HCT116 (cell line): ENCODE results near the gene PAM16. TPM values are rescaled to one million over a fixed set of nuclear protein-coding genes. Genes with fewer than 3 reads are reported as not detected.

Experiments used
- ATAC-seq: fragments of 200-7000 bp; cut with Tn5 transposase; 2 replicates; pipeline ENCODE4 v1.9.1; 2020; ENCODE audit warnings: mild to moderate bottlenecking, moderate library complexity
- BruUV-seq: library from RNA; stranded (reverse); fragments of 400-500 nt; replicated peaks from 2 replicates; lab custom pipeline; 2021; lab: Mats Ljungman, UMichigan
- CTCF ChIA-PET: fragments of 300-600 bp; sonication (Branson Sonifier 250); formaldehyde crosslinking; loops from one replicate; lab custom pipeline; 2021; ENCODE audit warnings: antibody characterized with exemption; lab: Charles Lee
- POLR2A ChIA-PET: fragments of 300-600, 350-600 bp; sonication (Branson Sonifier 250); formaldehyde crosslinking; loops from one replicate; lab custom pipeline; 2021; ENCODE audit warnings: antibody characterized with exemption; lab: Charles Lee
- RAD21 ChIA-PET, 2 experiments: fragments of 300-600 bp; sonication (Branson Sonifier 250); formaldehyde crosslinking; loops; one replicate each; lab custom pipeline; 2023; ENCODE audit warnings: low total read pairs in 2 of 2; ENCODE audit not compliant: uncharacterized antibody in 2 of 2, unreplicated experiment in 2 of 2, low non-redundant PET in 1 of 2; lab: Charles Lee
- DNase-seq: peaks from one replicate; pipeline ENCODE4 v3.0.0-alpha.2; 2010; ENCODE audit warnings: low read depth, low spot score
- H2AFZ ChIP-seq: fragments of 200-600 bp; shearing (Covaris generic), sonication (generic); 2 replicates; pipeline ENCODE4 v1.6.1; 2017; ENCODE audit warnings: low read depth, mixed run types, mixed read lengths, antibody characterized with exemption, low read length; ENCODE audit not compliant: poor library complexity, severe bottlenecking
- H3K27ac ChIP-seq: 2 replicates; pipeline ENCODE4 v1.5.1; 2012; ENCODE audit warnings: low read depth, low read length
- H3K27me3 ChIP-seq: fragments of 200-600 bp; sonication (generic); 2 replicates; pipeline ENCODE4 v1.6.1; 2016; ENCODE audit warnings: mixed run types, low read length, mixed read lengths; ENCODE audit not compliant: insufficient read depth
- H3K36me3 ChIP-seq, 2 experiments: fragments of 200-500 bp in 1 of 2; fragments of 200-600 bp in 1 of 2; sonication (Bioruptor generic) in 1 of 2; sonication (generic) in 1 of 2; 2 replicates each; pipeline versions ENCODE4 v1.5.1 to v1.6.1; 2014 to 2016; ENCODE audit warnings: low read length in 2 of 2, inconsistent platforms in 1 of 2, mixed read lengths in 1 of 2, mixed run types in 1 of 2; ENCODE audit not compliant: insufficient read depth in 2 of 2, control insufficient read depth in 1 of 2
- H3K4me1 ChIP-seq, 2 experiments: fragments of 200-600 bp in 1 of 2; sonication (generic) in 1 of 2; 2 replicates each; pipeline versions ENCODE4 v1.5.1 to v1.6.1; 2012 to 2017; ENCODE audit warnings: low read length in 2 of 2, inconsistent platforms in 1 of 2, mild to moderate bottlenecking in 1 of 2, mixed read lengths in 1 of 2, mixed run types in 1 of 2, moderate library complexity in 1 of 2; ENCODE audit not compliant: insufficient read depth in 2 of 2, control insufficient read depth in 1 of 2
- H3K4me2 ChIP-seq: fragments of 200-600 bp; sonication (generic); 2 replicates; pipeline ENCODE4 v1.6.1; 2017; ENCODE audit warnings: mixed run types, low read length, mixed read lengths
- H3K4me3 ChIP-seq, 2 experiments: fragments of 200-600 bp in 1 of 2; sonication (generic) in 1 of 2; replicated peaks in 1 of 2; 2 replicates each; pipeline ENCODE4 v1.5.1; 2011 to 2016; ENCODE audit warnings: low read length in 2 of 2, control low read depth in 1 of 2, low read depth in 1 of 2, mild to moderate bottlenecking in 1 of 2, mixed read lengths in 1 of 2, mixed run types in 1 of 2
- H3K79me2 ChIP-seq: fragments of 200-600 bp; sonication (generic); 2 replicates; pipeline ENCODE4 v1.6.1; 2017; ENCODE audit warnings: mild to moderate bottlenecking, mixed run types, low read length, moderate library complexity, mixed read lengths; ENCODE audit not compliant: insufficient read depth
- H3K9ac ChIP-seq: fragments of 200-600 bp; sonication (generic); 2 replicates; pipeline ENCODE4 v1.6.1; 2016; ENCODE audit warnings: low read length, mixed read lengths
- H3K9me2 ChIP-seq: fragments of 200-600 bp; sonication (generic), shearing (Covaris generic); 2 replicates; pipeline ENCODE4 v1.6.1; 2017; ENCODE audit warnings: mixed run types, mild to moderate bottlenecking, moderate library complexity; ENCODE audit not compliant: insufficient read depth
- H3K9me3 ChIP-seq, 2 experiments: fragments of 200-500 bp in 1 of 2; fragments of 200-600 bp in 1 of 2; sonication (Bioruptor generic) in 1 of 2; sonication (generic) in 1 of 2; 2 replicates each; pipeline ENCODE4 v1.6.1; 2014 to 2017; ENCODE audit warnings: low read length in 2 of 2, mixed read lengths in 2 of 2, inconsistent platforms in 1 of 2, low read depth in 1 of 2, mild to moderate bottlenecking in 1 of 2, mixed run types in 1 of 2, moderate library complexity in 1 of 2; ENCODE audit not compliant: control insufficient read depth in 1 of 2, insufficient read depth in 1 of 2
- H4K20me1 ChIP-seq: fragments of 200-600 bp; sonication (generic), shearing (Covaris generic); 2 replicates; pipeline ENCODE4 v1.6.1; 2017; ENCODE audit warnings: mixed run types, mild to moderate bottlenecking, moderate library complexity; ENCODE audit not compliant: insufficient read depth
- CBX3 ChIP-seq: IDR thresholded peaks from 2 replicates; pipeline ENCODE4 v1.6.1; 2012; ENCODE audit warnings: low read depth
- CEBPB ChIP-seq: IDR thresholded peaks from 2 replicates; pipeline ENCODE4 v1.6.1; 2012; ENCODE audit warnings: low read depth
- EGR1 ChIP-seq: IDR thresholded peaks from 2 replicates; pipeline ENCODE4 v1.6.1; 2012; ENCODE audit warnings: low read depth
- ELF1 ChIP-seq: IDR thresholded peaks from 2 replicates; pipeline ENCODE4 v1.6.1; 2012; ENCODE audit warnings: low read depth, borderline replicate concordance
- EZH2 ChIP-seq: fragments of 200-600 bp; sonication (generic); IDR thresholded peaks from 2 replicates; pipeline ENCODE4 v1.6.1; 2017; ENCODE audit warnings: antibody characterized with exemption, mixed run types
- JUND ChIP-seq: IDR thresholded peaks from 2 replicates; pipeline ENCODE4 v1.6.1; 2012
- POLR2A ChIP-seq: IDR thresholded peaks from 2 replicates; pipeline ENCODE4 v1.7.0; 2011; ENCODE audit warnings: borderline replicate concordance; ENCODE audit not compliant: insufficient read depth, insufficient read length; ENCODE audit errors: extremely low read depth
- RAD21 ChIP-seq: IDR thresholded peaks from 2 replicates; pipeline ENCODE4 v1.6.1; 2012; ENCODE audit warnings: low read depth, mild to moderate bottlenecking
- SP1 ChIP-seq: IDR thresholded peaks from 2 replicates; pipeline ENCODE4 v1.6.1; 2012; ENCODE audit warnings: low read depth
- SRF ChIP-seq: IDR thresholded peaks from 2 replicates; pipeline ENCODE4 v1.6.1; 2012; ENCODE audit warnings: low read depth
- TCF7L2 ChIP-seq: IDR thresholded peaks from 2 replicates; pipeline ENCODE4 v1.7.0; 2011; ENCODE audit warnings: borderline replicate concordance, inconsistent platforms; ENCODE audit not compliant: insufficient read depth, insufficient read length; ENCODE audit errors: extremely low read depth
- YY1 ChIP-seq: IDR thresholded peaks from 2 replicates; pipeline ENCODE4 v1.6.1; 2011; ENCODE audit warnings: low read length, low read depth, moderate library complexity, mild to moderate bottlenecking; ENCODE audit not compliant: insufficient replicate concordance; ENCODE audit errors: extremely low read depth
- ZFX ChIP-seq: fragments of 450-650 bp; IDR thresholded peaks from 2 replicates; pipeline ENCODE4 v1.6.1; 2017
- ZNF274 ChIP-seq: fragments of 200-500 bp; sonication (Bioruptor generic); IDR thresholded peaks from 2 replicates; pipeline ENCODE4 v1.6.1; 2014; ENCODE audit warnings: mild to moderate bottlenecking, low read depth, low read length, inconsistent platforms
- intact Hi-C: fragments of 100-400 bp; cut with micrococcal nuclease; formaldehyde crosslinking; loops from 2 replicates; pipeline ENCODE4 v1.10.0; 2022
- total RNA-seq: library from RNA; stranded (reverse); gene quantifications from one replicate; pipeline ENCODE4 v1.2.1, GENCODE V29; 2021; ENCODE audit not compliant: unreplicated experiment
- TF ChIP-seq, protein P1 (sequence below): IDR thresholded peaks from 2 replicates; pipeline ENCODE4 v1.6.1; 2012
- TF ChIP-seq, protein P2 (sequence below): IDR thresholded peaks from 2 replicates; pipeline ENCODE4 v1.6.1; 2011; ENCODE audit warnings: mild to moderate bottlenecking, low read length, moderate library complexity; ENCODE audit not compliant: insufficient replicate concordance; ENCODE audit errors: extremely low read depth
- TF ChIP-seq, protein P3 (sequence below): IDR thresholded peaks from 2 replicates; pipeline ENCODE4 v1.6.1; 2012; ENCODE audit warnings: low read depth

The PAM16 gene
- total RNA-seq, 1 experiment from 2014 or later, result 102 TPM

DNA sequence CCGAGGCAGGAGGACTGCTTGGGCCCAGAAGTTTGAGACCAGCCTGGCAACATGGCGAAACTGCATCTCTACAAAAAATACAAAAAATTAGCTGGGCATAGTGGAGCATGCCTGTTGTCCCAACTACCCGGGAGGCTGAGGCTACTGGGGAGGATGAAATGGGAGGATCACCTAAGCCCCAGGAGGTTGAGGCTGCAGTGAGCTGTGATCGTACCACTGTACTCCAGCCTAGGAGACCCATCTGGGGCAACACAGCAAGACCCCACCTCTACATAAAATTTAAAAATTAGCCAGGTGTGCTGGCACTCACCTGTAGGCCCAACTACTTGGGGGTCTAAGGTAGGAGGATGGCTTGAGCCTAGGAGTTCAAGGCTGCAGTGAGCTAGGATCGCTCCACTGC is 1.8 kb downstream of the PAM16 start:
- intact Hi-C loops, result no loop called here
- no peak for ATAC-seq
- no peak for TF ChIP-seq SP1
- TF ChIP-seq CBX3, result no peak
- no peak for TF ChIP-seq ELF1
- TF ChIP-seq SRF, result no peak
- no peak for TF ChIP-seq CEBPB
- TF ChIP-seq, protein P1, sequence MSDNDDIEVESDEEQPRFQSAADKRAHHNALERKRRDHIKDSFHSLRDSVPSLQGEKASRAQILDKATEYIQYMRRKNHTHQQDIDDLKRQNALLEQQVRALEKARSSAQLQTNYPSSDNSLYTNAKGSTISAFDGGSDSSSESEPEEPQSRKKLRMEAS, result no peak
- no peak for TF ChIP-seq RAD21
- TF ChIP-seq YY1, result no peak
- TF ChIP-seq POLR2A, result no peak
- TF ChIP-seq, protein P2, sequence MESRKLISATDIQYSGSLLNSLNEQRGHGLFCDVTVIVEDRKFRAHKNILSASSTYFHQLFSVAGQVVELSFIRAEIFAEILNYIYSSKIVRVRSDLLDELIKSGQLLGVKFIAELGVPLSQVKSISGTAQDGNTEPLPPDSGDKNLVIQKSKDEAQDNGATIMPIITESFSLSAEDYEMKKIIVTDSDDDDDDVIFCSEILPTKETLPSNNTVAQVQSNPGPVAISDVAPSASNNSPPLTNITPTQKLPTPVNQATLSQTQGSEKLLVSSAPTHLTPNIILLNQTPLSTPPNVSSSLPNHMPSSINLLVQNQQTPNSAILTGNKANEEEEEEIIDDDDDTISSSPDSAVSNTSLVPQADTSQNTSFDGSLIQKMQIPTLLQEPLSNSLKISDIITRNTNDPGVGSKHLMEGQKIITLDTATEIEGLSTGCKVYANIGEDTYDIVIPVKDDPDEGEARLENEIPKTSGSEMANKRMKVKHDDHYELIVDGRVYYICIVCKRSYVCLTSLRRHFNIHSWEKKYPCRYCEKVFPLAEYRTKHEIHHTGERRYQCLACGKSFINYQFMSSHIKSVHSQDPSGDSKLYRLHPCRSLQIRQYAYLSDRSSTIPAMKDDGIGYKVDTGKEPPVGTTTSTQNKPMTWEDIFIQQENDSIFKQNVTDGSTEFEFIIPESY, result no peak
- no peak for TF ChIP-seq ZNF274
- no peak for TF ChIP-seq ZFX
- no peak for TF ChIP-seq JUND
- TF ChIP-seq TCF7L2, result no peak
- TF ChIP-seq EZH2, result no peak
- no peak for TF ChIP-seq EGR1
- TF ChIP-seq, protein P3, sequence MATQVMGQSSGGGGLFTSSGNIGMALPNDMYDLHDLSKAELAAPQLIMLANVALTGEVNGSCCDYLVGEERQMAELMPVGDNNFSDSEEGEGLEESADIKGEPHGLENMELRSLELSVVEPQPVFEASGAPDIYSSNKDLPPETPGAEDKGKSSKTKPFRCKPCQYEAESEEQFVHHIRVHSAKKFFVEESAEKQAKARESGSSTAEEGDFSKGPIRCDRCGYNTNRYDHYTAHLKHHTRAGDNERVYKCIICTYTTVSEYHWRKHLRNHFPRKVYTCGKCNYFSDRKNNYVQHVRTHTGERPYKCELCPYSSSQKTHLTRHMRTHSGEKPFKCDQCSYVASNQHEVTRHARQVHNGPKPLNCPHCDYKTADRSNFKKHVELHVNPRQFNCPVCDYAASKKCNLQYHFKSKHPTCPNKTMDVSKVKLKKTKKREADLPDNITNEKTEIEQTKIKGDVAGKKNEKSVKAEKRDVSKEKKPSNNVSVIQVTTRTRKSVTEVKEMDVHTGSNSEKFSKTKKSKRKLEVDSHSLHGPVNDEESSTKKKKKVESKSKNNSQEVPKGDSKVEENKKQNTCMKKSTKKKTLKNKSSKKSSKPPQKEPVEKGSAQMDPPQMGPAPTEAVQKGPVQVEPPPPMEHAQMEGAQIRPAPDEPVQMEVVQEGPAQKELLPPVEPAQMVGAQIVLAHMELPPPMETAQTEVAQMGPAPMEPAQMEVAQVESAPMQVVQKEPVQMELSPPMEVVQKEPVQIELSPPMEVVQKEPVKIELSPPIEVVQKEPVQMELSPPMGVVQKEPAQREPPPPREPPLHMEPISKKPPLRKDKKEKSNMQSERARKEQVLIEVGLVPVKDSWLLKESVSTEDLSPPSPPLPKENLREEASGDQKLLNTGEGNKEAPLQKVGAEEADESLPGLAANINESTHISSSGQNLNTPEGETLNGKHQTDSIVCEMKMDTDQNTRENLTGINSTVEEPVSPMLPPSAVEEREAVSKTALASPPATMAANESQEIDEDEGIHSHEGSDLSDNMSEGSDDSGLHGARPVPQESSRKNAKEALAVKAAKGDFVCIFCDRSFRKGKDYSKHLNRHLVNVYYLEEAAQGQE, result no peak
- ChIA-PET RAD21 (no interaction called here), POLR2A (no interaction called here), CTCF (interaction anchor here (1.4 kb wide), 1 partner anchor 53 kb away, joined by 4 read pairs; no protein-coding TSS in a partner anchor)
- Histone ChIP-seq H3K27ac (no peak overlapping the region), H3K4me3 (peak overlapping the region in 1 of 2 experiments; percentile 99; a peak in 1 of 4 replicates), H3K9me3 (no peaks in the 10 kb centered on the region), H3K27me3 (no peaks in the 10 kb centered on the region), H3K4me2 (peak overlapping the region; percentile 89), H3K36me3 (peaks cover 2 to 9% of the 10 kb centered on the region in 2 experiments; a peak in 2 of 4 replicates), H3K9me2 (no peaks in the 10 kb centered on the region), H4K20me1 (peaks cover 9% of the 10 kb centered on the region; the same call in 1 of the 2 replicates), H3K9ac (peak overlapping the region; percentile 99), H3K4me1 (peaks cover 7 to 19% of the 10 kb centered on the region in 2 experiments), H2AFZ (no peak overlapping the region), H3K79me2 (peaks cover 68% of the 10 kb centered on the region)
- no TSS peak for BruUV-seq
- DNase-seq, result no peak
